PC-3 (cell line): ENCODE results near the gene AUTS2. TPM values are rescaled to one million over a fixed set of nuclear protein-coding genes. Genes with fewer than 3 reads are reported as not detected.

Source experiments
- ATAC-seq: fragments of 200-7000 bp; cut with Tn5 transposase; 2 replicates; pipeline ENCODE4 v1.9.1; 2020; ENCODE audit warnings: mild to moderate bottlenecking, moderate library complexity
- BruUV-seq: library from RNA; stranded (reverse); fragments of 400-500 nt; replicated peaks from 2 replicates; lab custom pipeline; 2021; lab: Mats Ljungman, UMichigan
- CTCF ChIA-PET: fragments of 300-600 bp; sonication (Branson Sonifier 250); formaldehyde crosslinking; loops from one replicate; lab custom pipeline; 2022; ENCODE audit warnings: antibody characterized with exemption; lab: Charles Lee
- POLR2A ChIA-PET: fragments of 300-600 bp; sonication (Branson Sonifier 250); formaldehyde crosslinking; loops from one replicate; lab custom pipeline; 2022; ENCODE audit warnings: antibody characterized with exemption; ENCODE audit not compliant: unreplicated experiment; lab: Charles Lee
- DNase-seq: peaks from one replicate; pipeline ENCODE4 v3.0.0-alpha.2; 2015
- H2AFZ ChIP-seq: fragments of 300-600 bp; sonication (generic); 2 replicates; pipeline ENCODE4 v1.6.0; 2016; ENCODE audit warnings: antibody characterized with exemption, low read length
- H3F3A ChIP-seq: fragments of 300-600 bp; sonication (generic); one replicate; pipeline ENCODE4 v1.6.0; 2017; ENCODE audit warnings: antibody characterized with exemption, low read length, control low read depth, mild to moderate bottlenecking; ENCODE audit not compliant: unreplicated experiment
- H3K27ac ChIP-seq: fragments of 300-600 bp; sonication (generic); 2 replicates; pipeline ENCODE4 v1.5.1; 2016; ENCODE audit warnings: mild to moderate bottlenecking, low read length
- H3K27me3 ChIP-seq: fragments of 300-600 bp; sonication (generic); 2 replicates; pipeline ENCODE4 v1.6.1; 2016; ENCODE audit warnings: low read length, mixed read lengths
- H3K36me3 ChIP-seq: fragments of 300-600 bp; sonication (generic); 2 replicates; pipeline ENCODE4 v1.6.1; 2016; ENCODE audit warnings: low read depth, mixed run types, low read length, mixed read lengths
- H3K4me1 ChIP-seq: fragments of 300-600 bp; sonication (generic); 2 replicates; pipeline ENCODE4 v1.5.1; 2016; ENCODE audit warnings: low read length; ENCODE audit not compliant: insufficient read depth
- H3K4me2 ChIP-seq: fragments of 300-600 bp; sonication (generic); 2 replicates; pipeline ENCODE4 v1.6.0; 2016; ENCODE audit warnings: low read length
- H3K4me3 ChIP-seq: fragments of 300-600 bp; sonication (generic); 2 replicates; pipeline ENCODE4 v1.5.1; 2016; ENCODE audit warnings: mild to moderate bottlenecking, low read length, mixed read lengths
- H3K79me2 ChIP-seq: fragments of 300-600 bp; sonication (generic); 2 replicates; pipeline ENCODE4 v1.6.1; 2017; ENCODE audit warnings: low read length, mixed read lengths
- H3K9ac ChIP-seq: fragments of 300-600 bp; sonication (generic); 2 replicates; pipeline ENCODE4 v1.6.0; 2016; ENCODE audit warnings: mild to moderate bottlenecking, low read length
- H3K9me2 ChIP-seq: fragments of 300-600 bp; sonication (generic); replicated peaks from 2 replicates; pipeline ENCODE4 v1.6.1; 2016; ENCODE audit warnings: mixed run types, low read length, mixed read lengths
- H3K9me3 ChIP-seq: fragments of 300-600 bp; sonication (generic); 2 replicates; pipeline ENCODE4 v1.6.1; 2016; ENCODE audit warnings: low read length, mixed read lengths
- H4K20me1 ChIP-seq: fragments of 300-600 bp; sonication (generic); 2 replicates; pipeline ENCODE4 v1.6.1; 2016; ENCODE audit warnings: low read length, mixed read lengths
- CTCF ChIP-seq: fragments of 300-600 bp; sonication (generic); conservative IDR thresholded peaks from 2 replicates; pipeline ENCODE4 v1.5.1; 2017; ENCODE audit warnings: antibody characterized with exemption, low read depth, mild to moderate bottlenecking, low read length
- EZH2 ChIP-seq: fragments of 300-600 bp; sonication (generic); IDR thresholded peaks from one replicate; pipeline ENCODE4 v1.6.1; 2017; ENCODE audit warnings: antibody characterized with exemption, mild to moderate bottlenecking, low read length; ENCODE audit not compliant: unreplicated experiment
- EZH2phosphoT487 ChIP-seq: fragments of 300-600 bp; sonication (generic); IDR thresholded peaks from 2 replicates; pipeline ENCODE4 v1.6.1; 2018; ENCODE audit warnings: mild to moderate bottlenecking, antibody characterized with exemption, low read length, borderline replicate concordance
- intact Hi-C: fragments of 100-400 bp; cut with micrococcal nuclease; formaldehyde crosslinking; loops from 2 replicates; pipeline ENCODE4 v1.9.0; 2023
- total RNA-seq: library from RNA; depleted of rRNA; stranded (reverse); fragments of >200 nt; gene quantifications from 2 replicates; pipeline ENCODE4 v1.2.3, GENCODE V29; 2014

The AUTS2 gene
- total RNA-seq, 1 experiment from 2014 or later: not detected

- H3K4me2 ChIP-seq: no peak overlapping the region
- H3K9ac ChIP-seq: no peak overlapping the region
- no peak overlapping the region for H3K27ac ChIP-seq
- 0 out of 2 replicates have a peak, but pooled peaks cover 5% of the 10 kb centered on the region for H3K9me3 ChIP-seq
- H3F3A ChIP-seq: no peaks in the 10 kb centered on the region
- no peak overlapping the region for H3K4me3 ChIP-seq
- H4K20me1 ChIP-seq: no peaks in the 10 kb centered on the region
- H3K9me2 ChIP-seq: no peaks in the 10 kb centered on the region
- H3K36me3 ChIP-seq: no peaks in the 10 kb centered on the region
- TF ChIP-seq EZH2phosphoT487 (no peak), CTCF (no peak), EZH2 (no peak)
- H3K27me3 ChIP-seq: no peaks in the 10 kb centered on the region
- ATAC-seq: no peak
- intact Hi-C loops: no loop called here
- H3K79me2 ChIP-seq: no peaks in the 10 kb centered on the region
- no TSS peak for BruUV-seq
- DNase-seq: no peak
- no peak overlapping the region for H2AFZ ChIP-seq
- H3K4me1 ChIP-seq: no peaks in the 10 kb centered on the region
- CTCF ChIA-PET: no interaction called here
- POLR2A ChIA-PET: no interaction called here
Measured at GRCh38 chr7:70459546-70459945, 861.3 kb downstream of the AUTS2 start.

- no peak for DNase-seq
- no peaks in the 10 kb centered on the region for H3K4me1 ChIP-seq
- no peak overlapping the region for H3K4me3 ChIP-seq
- intact Hi-C loops: no loop called here
- no peak for ATAC-seq
- ChIA-PET CTCF (no interaction called here), POLR2A (no interaction called here)
- no peaks in the 10 kb centered on the region for H3K9me2 ChIP-seq
- TF ChIP-seq EZH2phosphoT487 (no peak), CTCF (no peak), EZH2 (no peak)
- no peak overlapping the region for H3K27ac ChIP-seq
- H3K79me2 ChIP-seq: no peaks in the 10 kb centered on the region
- H2AFZ ChIP-seq: no peak overlapping the region
- H3F3A ChIP-seq: no peaks in the 10 kb centered on the region
- H3K9me3 ChIP-seq: 0 out of 2 replicates have a peak, but pooled peaks cover 5% of the 10 kb centered on the region
- no peak overlapping the region for H3K9ac ChIP-seq
- no peaks in the 10 kb centered on the region for H3K36me3 ChIP-seq
- no TSS peak for BruUV-seq
- H3K27me3 ChIP-seq: no peaks in the 10 kb centered on the region
- H4K20me1 ChIP-seq: no peaks in the 10 kb centered on the region
- no peak overlapping the region for H3K4me2 ChIP-seq
Measured at GRCh38 chr7:70460071-70460470, 861.8 kb downstream of the AUTS2 start.

- H3K4me1 ChIP-seq: no peaks in the 10 kb centered on the region
- no peaks in the 10 kb centered on the region for H3K9me2 ChIP-seq
- ChIA-PET POLR2A (no interaction called here), CTCF (no interaction called here)
- DNase-seq (no peak), ATAC-seq (no peak)
- intact Hi-C loops: no loop called here
- no peak overlapping the region for H3K4me3 ChIP-seq
- no peaks in the 10 kb centered on the region for H4K20me1 ChIP-seq
- no peaks in the 10 kb centered on the region for H3K27me3 ChIP-seq
- no peak overlapping the region for H3K4me2 ChIP-seq
- no peaks in the 10 kb centered on the region for H3K36me3 ChIP-seq
- 0 out of 2 replicates have a peak, but pooled peaks cover 5% of the 10 kb centered on the region for H3K9me3 ChIP-seq
- H3F3A ChIP-seq: no peaks in the 10 kb centered on the region
- TF ChIP-seq EZH2phosphoT487 (no peak), EZH2 (no peak), CTCF (no peak)
- H2AFZ ChIP-seq: no peak overlapping the region
- no peak overlapping the region for H3K27ac ChIP-seq
- H3K79me2 ChIP-seq: no peaks in the 10 kb centered on the region
- no TSS peak for BruUV-seq
- H3K9ac ChIP-seq: no peak overlapping the region
Measured at GRCh38 chr7:70460562-70460961, 862.3 kb downstream of the AUTS2 start.
